ENCODE data around the gene PLD6. TPM values are rescaled to one million over a fixed set of nuclear protein-coding genes. Genes with fewer than 3 reads are reported as not detected.

Gene PLD6
- total and polyA plus RNA-seq, 12 donors, result 1.9 to 14.2 (median 3.3) TPM

- intact Hi-C loops (cut with DNase I), result loop anchor here in 1 of 2 donors (10.0 kb wide), 1 partner anchor 151 kb away; no protein-coding TSS in a partner anchor
- whole genome bisulfite sequencing, 4 donors, result 33 to 90% (median 81%) methylated on average over 1 to 4 of the region's 4 CpGs
- H3K27ac ChIP-seq, result no peak overlapping the region
- peaks cover 0 to 90% of the 10 kb centered on the region in 2 donors for H3K36me3 ChIP-seq (replicated peaks in 1 of 2)
- H3K27me3 ChIP-seq, result no peaks in the 10 kb centered on the region
- H3K4me1 ChIP-seq (replicated peaks in 1 of 2), result peaks cover 13 to 17% of the 10 kb centered on the region in 2 donors
- no peak for TF ChIP-seq CTCF (IDR thresholded peaks at IDR 0.05)
- TF ChIP-seq POLR2A (IDR thresholded peaks at IDR 0.05), result no peak
- H3K9me3 ChIP-seq (replicated peaks in 1 of 3), result no peaks in the 10 kb centered on the region
- no peak for DNase-seq
- H3K4me3 ChIP-seq, result no peak overlapping the region
Measured at GRCh38 chr17:17156107-17156506, 50.0 kb downstream of the PLD6 start.

GRCh38 chr17:17155568-17155967 is 50.6 kb downstream of the PLD6 start:
- H3K27ac ChIP-seq, result no peak overlapping the region
- H3K4me3 ChIP-seq, result no peak overlapping the region
- 94 to 99% (median 96%) methylated on average over 3 of the region's 3 CpGs for WGBS, 4 donors
- intact Hi-C loops (cut with DNase I), result loop anchor here in 1 of 2 donors (10.0 kb wide), 1 partner anchor 151 kb away; no protein-coding TSS in a partner anchor
- no peak for DNase-seq
- peaks cover 14 to 17% of the 10 kb centered on the region in 2 donors for H3K4me1 ChIP-seq (replicated peaks in 1 of 2)
- H3K9me3 ChIP-seq (replicated peaks in 1 of 3), result no peaks in the 10 kb centered on the region
- no peak for TF ChIP-seq POLR2A (IDR thresholded peaks at IDR 0.05)
- no peak for TF ChIP-seq CTCF (IDR thresholded peaks at IDR 0.05)
- H3K36me3 ChIP-seq (replicated peaks in 1 of 2), result peaks cover 0 to 85% of the 10 kb centered on the region in 2 donors
- H3K27me3 ChIP-seq, result no peaks in the 10 kb centered on the region

- H3K9me3 ChIP-seq (replicated peaks in 1 of 3), result no peaks in the 10 kb centered on the region
- no peaks in the 10 kb centered on the region for H3K27me3 ChIP-seq
- 89 to 94% (median 91%) methylated on average over 8 of the region's 8 CpGs for WGBS, 4 donors
- no peak for DNase-seq
- TF ChIP-seq CTCF (IDR thresholded peaks at IDR 0.05), result no peak
- TF ChIP-seq POLR2A (IDR thresholded peaks at IDR 0.05), result no peak
- peaks cover 0 to 85% of the 10 kb centered on the region in 2 donors for H3K36me3 ChIP-seq (replicated peaks in 1 of 2)
- peaks cover 14 to 17% of the 10 kb centered on the region in 2 donors for H3K4me1 ChIP-seq (replicated peaks in 1 of 2)
- H3K27ac ChIP-seq, result no peak overlapping the region
- no peak overlapping the region for H3K4me3 ChIP-seq
- intact Hi-C loops (cut with DNase I), result loop anchor here in 1 of 2 donors (10.0 kb wide), 1 partner anchor 150 kb away; no protein-coding TSS in a partner anchor
Measured at GRCh38 chr17:17154981-17155380, 51.2 kb downstream of the PLD6 start.

- TF ChIP-seq CTCF (IDR thresholded peaks at IDR 0.05) (no peak), POLR2A (IDR thresholded peaks at IDR 0.05) (no peak)
- peaks cover 14 to 17% of the 10 kb centered on the region in 2 donors for H3K4me1 ChIP-seq (replicated peaks in 1 of 2)
- 78 to 91% (median 87%) methylated on average over 5 of the region's 5 CpGs for WGBS, 4 donors
- peaks cover 0 to 83% of the 10 kb centered on the region in 2 donors for H3K36me3 ChIP-seq (replicated peaks in 1 of 2)
- DNase-seq, result no peak
- no peak overlapping the region for H3K27ac ChIP-seq
- intact Hi-C loops (cut with DNase I), result loop anchor here in 1 of 2 donors (10.0 kb wide), 1 partner anchor 150 kb away; no protein-coding TSS in a partner anchor
- H3K4me3 ChIP-seq, result no peak overlapping the region
- no peaks in the 10 kb centered on the region for H3K9me3 ChIP-seq (replicated peaks in 1 of 3)
- H3K27me3 ChIP-seq, result no peaks in the 10 kb centered on the region
Measured at GRCh38 chr17:17154556-17154955, 51.6 kb downstream of the PLD6 start.
